Measurements from ENCODE around the gene TMPRSS9. TPM values are rescaled to one million over a fixed set of nuclear protein-coding genes. Genes with fewer than 3 reads are reported as not detected.

TMPRSS9 gene
- polyA plus RNA-seq, 3 donors, result 0.12 to 0.30 TPM; not detected in 1

DNA sequence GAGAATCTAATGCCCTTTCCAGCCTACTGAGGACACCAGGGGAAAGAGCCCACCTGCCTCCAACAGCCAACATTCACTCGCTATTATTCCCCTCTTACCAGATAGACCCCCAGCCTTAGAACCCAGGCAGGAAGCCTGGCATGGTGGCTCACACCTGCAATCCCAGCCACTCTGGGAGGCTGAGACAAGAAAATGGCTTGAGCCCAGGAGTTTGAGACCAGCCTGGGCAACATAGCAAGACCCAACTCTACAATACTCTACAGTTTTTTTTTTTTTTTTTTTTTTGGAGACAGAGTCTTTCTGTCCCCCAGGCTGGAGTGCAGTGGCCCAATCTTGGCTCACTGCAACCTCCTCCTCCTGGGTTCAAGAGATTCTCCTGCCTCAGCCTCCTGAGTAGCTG lies 100.2 kb downstream of the TMPRSS9 start:
- no peaks in the 10 kb centered on the region for H3K36me3 Mint-ChIP-seq
- peaks cover 14% of the 10 kb centered on the region for H3K79me2 ChIP-seq (ENCODE audit: insufficient read depth, low read length)
- H3K27ac Mint-ChIP-seq, result peak overlapping the region in 2 of 7 donors; percentile 30 to 76
- no peak for DNase-seq
- H3K4me3 ChIP-seq (replicated peaks in 1 of 3; ENCODE audit: low read depth in 2 of 3, low read length in 3 of 3), result no peak overlapping the region
- intact Hi-C loops (cut with micrococcal nuclease), result loop anchor here in 1 of 2 donors (10.0 kb wide), 1 partner anchor 285 kb away; the partner anchor contains the start of gene SLC39A3
- H4K20me1 ChIP-seq (ENCODE audit: insufficient read depth, low read length), result no peaks in the 10 kb centered on the region
- no peak overlapping the region for H3K27ac ChIP-seq (ENCODE audit: low read depth in 1 of 2, low read length in 2 of 2)
- peaks cover 35% of the 10 kb centered on the region for H3K4me1 Mint-ChIP-seq
- H3K4me3 Mint-ChIP-seq, result no peak overlapping the region
- no CpG with 5 or more reads among the region's 1 CpG for WGBS (ENCODE audit: insufficient coverage)
- H3K4me2 ChIP-seq (replicated peaks; ENCODE audit: extremely low read depth, low read length, poor library complexity, severe bottlenecking), result no peak overlapping the region
- peaks cover 2 to 9% (median 2%) of the 10 kb centered on the region in 3 donors for H3K27me3 Mint-ChIP-seq (ENCODE audit: low read depth in 3 of 3)
- no peak overlapping the region for H2AFZ ChIP-seq (ENCODE audit: insufficient read depth, low read depth, low read length, poor library complexity, severe bottlenecking)
- H3K9me3 Mint-ChIP-seq, result peaks cover 0 to 2% (median 0%) of the 10 kb centered on the region in 7 donors
- no peaks in the 10 kb centered on the region for H3K9me3 ChIP-seq (replicated peaks in 1 of 2; ENCODE audit: control insufficient read depth in 1 of 2, insufficient read depth in 1 of 2, low read length in 2 of 2)
- no peaks in the 10 kb centered on the region for H3K27me3 ChIP-seq (ENCODE audit: control insufficient read depth in 2 of 2, insufficient read depth in 2 of 2, low read length in 2 of 2)
- TF ChIP-seq, protein P1, sequence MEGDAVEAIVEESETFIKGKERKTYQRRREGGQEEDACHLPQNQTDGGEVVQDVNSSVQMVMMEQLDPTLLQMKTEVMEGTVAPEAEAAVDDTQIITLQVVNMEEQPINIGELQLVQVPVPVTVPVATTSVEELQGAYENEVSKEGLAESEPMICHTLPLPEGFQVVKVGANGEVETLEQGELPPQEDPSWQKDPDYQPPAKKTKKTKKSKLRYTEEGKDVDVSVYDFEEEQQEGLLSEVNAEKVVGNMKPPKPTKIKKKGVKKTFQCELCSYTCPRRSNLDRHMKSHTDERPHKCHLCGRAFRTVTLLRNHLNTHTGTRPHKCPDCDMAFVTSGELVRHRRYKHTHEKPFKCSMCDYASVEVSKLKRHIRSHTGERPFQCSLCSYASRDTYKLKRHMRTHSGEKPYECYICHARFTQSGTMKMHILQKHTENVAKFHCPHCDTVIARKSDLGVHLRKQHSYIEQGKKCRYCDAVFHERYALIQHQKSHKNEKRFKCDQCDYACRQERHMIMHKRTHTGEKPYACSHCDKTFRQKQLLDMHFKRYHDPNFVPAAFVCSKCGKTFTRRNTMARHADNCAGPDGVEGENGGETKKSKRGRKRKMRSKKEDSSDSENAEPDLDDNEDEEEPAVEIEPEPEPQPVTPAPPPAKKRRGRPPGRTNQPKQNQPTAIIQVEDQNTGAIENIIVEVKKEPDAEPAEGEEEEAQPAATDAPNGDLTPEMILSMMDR (IDR thresholded peaks at IDR 0.05), result no peak
- H3K9ac ChIP-seq (ENCODE audit: insufficient read depth, low read length, poor library complexity, severe bottlenecking), result no peak overlapping the region
- H3K4me1 ChIP-seq (ENCODE audit: control insufficient read depth in 1 of 2, insufficient read depth in 2 of 2, low read length in 2 of 2), result peaks cover 34 to 40% of the 10 kb centered on the region in 2 donors
- no peaks in the 10 kb centered on the region for H3K36me3 ChIP-seq (replicated peaks in 1 of 2; ENCODE audit: control insufficient read depth in 1 of 2, insufficient read depth in 2 of 2, low read length in 2 of 2)

DNA sequence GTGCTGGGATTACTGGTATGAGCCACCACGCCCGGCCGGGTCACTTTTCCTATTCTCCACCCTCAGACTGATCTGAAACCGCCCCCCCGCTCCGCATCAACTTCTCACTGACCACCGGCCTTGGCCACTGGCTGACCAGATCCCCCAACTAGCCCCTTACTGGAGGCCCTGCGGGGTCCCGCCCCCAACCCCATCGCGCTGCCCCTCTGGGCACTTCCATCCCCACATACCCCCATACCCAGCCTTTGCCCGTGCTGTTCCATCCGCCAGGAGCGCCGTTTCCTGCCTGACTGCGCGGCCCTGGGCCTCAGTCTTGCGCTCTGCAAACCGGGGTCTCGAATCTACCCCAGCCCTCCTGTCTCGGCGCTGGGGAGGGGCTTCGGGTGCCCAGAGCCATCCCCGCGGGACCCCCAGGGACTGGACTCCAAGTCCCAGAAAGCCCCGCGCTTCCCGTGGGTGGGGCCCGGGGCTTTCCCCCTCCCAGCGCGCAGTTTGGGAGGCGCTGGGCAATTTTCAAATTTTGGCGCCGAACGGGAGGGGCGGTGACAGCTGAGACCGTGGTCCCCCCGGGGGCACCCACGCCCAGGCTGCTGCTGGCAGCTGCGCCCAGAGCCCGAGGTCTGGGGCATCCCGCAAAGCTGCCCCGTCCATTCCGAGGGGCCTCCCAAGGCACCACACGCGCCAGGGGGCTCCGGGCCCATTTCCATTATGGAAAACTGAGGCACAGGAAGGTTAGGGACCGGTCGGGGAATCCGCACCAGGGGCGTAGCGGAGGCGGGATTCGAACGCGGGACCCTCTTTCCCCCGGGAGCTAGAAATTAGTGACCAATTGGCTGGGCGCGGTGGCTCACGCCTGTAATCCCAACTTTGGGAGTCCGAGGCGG lies 101.9 kb downstream of the TMPRSS9 start:
- H3K4me3 Mint-ChIP-seq, result peak overlapping the region; percentile 90 to 97
- no peaks in the 10 kb centered on the region for H4K20me1 ChIP-seq (ENCODE audit: insufficient read depth, low read length)
- peak overlapping the region; percentile 89 for H2AFZ ChIP-seq (ENCODE audit: insufficient read depth, low read depth, low read length, poor library complexity, severe bottlenecking)
- peaks cover 0 to 2% (median 0%) of the 10 kb centered on the region in 7 donors for H3K9me3 Mint-ChIP-seq
- peak overlapping the region; percentile 62 for H3K9ac ChIP-seq (ENCODE audit: insufficient read depth, low read length, poor library complexity, severe bottlenecking)
- H3K4me3 ChIP-seq (replicated peaks in 1 of 3; ENCODE audit: low read depth in 2 of 3, low read length in 3 of 3), result peak overlapping the region; percentile 57 to 85 (median 83)
- H3K36me3 ChIP-seq (replicated peaks in 1 of 2; ENCODE audit: control insufficient read depth in 1 of 2, insufficient read depth in 2 of 2, low read length in 2 of 2), result no peaks in the 10 kb centered on the region
- peak overlapping the region in 1 of 2 donors; percentile 33 for H3K27ac ChIP-seq (ENCODE audit: low read depth in 1 of 2, low read length in 2 of 2)
- H3K4me2 ChIP-seq (replicated peaks; ENCODE audit: extremely low read depth, low read length, poor library complexity, severe bottlenecking), result peak overlapping the region; percentile 83
- H3K79me2 ChIP-seq (ENCODE audit: insufficient read depth, low read length), result no peaks in the 10 kb centered on the region
- H3K27me3 ChIP-seq (ENCODE audit: control insufficient read depth in 2 of 2, insufficient read depth in 2 of 2, low read length in 2 of 2), result no peaks in the 10 kb centered on the region
- peak overlapping the region in 4 of 7 donors; percentile 11 to 90 (median 67) for H3K27ac Mint-ChIP-seq
- WGBS (ENCODE audit: insufficient coverage), result 3% methylated on average over 58 of the region's 62 CpGs
- TF ChIP-seq, protein P1 (IDR thresholded peaks at IDR 0.05), result no peak
- no peaks in the 10 kb centered on the region for H3K36me3 Mint-ChIP-seq
- peaks cover 23 to 28% of the 10 kb centered on the region in 2 donors for H3K4me1 ChIP-seq (ENCODE audit: control insufficient read depth in 1 of 2, insufficient read depth in 2 of 2, low read length in 2 of 2)
- peaks cover 29% of the 10 kb centered on the region for H3K4me1 Mint-ChIP-seq
- peaks cover 2 to 9% (median 2%) of the 10 kb centered on the region in 3 donors for H3K27me3 Mint-ChIP-seq (ENCODE audit: low read depth in 3 of 3)
- no peaks in the 10 kb centered on the region for H3K9me3 ChIP-seq (replicated peaks in 1 of 2; ENCODE audit: control insufficient read depth in 1 of 2, insufficient read depth in 1 of 2, low read length in 2 of 2)
- DNase-seq, result no peak
- intact Hi-C loops (cut with micrococcal nuclease), result loop anchor here in 1 of 2 donors (10.0 kb wide), 1 partner anchor 283 kb away; the partner anchor contains the start of gene SLC39A3
